Right lobe of liver (tissue), 6 donors: Measurements from ENCODE around the gene B4GALT1. TPM values are rescaled to one million over a fixed set of nuclear protein-coding genes. Genes with fewer than 3 reads are reported as not detected.

Source experiments
- ATAC-seq, 4 donors: fragments of 200-7000 bp; cut with Tn5 transposase; one replicate each; pipeline ENCODE4 v1.9.1; 2020; ENCODE audit warnings: mild to moderate bottlenecking in 4 of 4, moderate library complexity in 4 of 4
- DNase-seq, 3 donors: peaks; one replicate each; pipeline ENCODE4 v3.0.0-alpha.2; 2020
- H3K27ac ChIP-seq, 3 donors: fragments of 200-600 bp; one replicate each; pipeline ENCODE4 v1.8.0; 2022
- H3K27me3 ChIP-seq, 2 donors: fragments of 200-600 bp; one replicate each; pipeline ENCODE4 v1.8.0; 2022
- H3K36me3 ChIP-seq, 4 donors: fragments of 200-600 bp; sonication (generic) in 1 of 4; one replicate each; pipeline versions ENCODE4 v1.5.1 to v1.8.0; 2017 to 2022; ENCODE audit warnings: control low read depth in 1 of 4
- H3K4me1 ChIP-seq, 4 donors: fragments of 200-600 bp; sonication (generic) in 1 of 4; one replicate each; pipeline versions ENCODE4 v1.5.1 to v1.8.0; 2017 to 2022; ENCODE audit warnings: control low read depth in 1 of 4
- H3K4me3 ChIP-seq, 3 donors: fragments of 200-600 bp; one replicate each; pipeline ENCODE4 v1.8.0; 2022
- H3K9me3 ChIP-seq, 4 donors: fragments of 200-600 bp; sonication (generic) in 1 of 4; one replicate each; pipeline versions ENCODE4 v1.5.1 to v1.8.0; 2017 to 2022; ENCODE audit warnings: control low read depth in 1 of 4
- POLR2A ChIP-seq: fragments of 450-650 bp; IDR thresholded peaks from one replicate; pipeline ENCODE4 v1.6.1; 2017; ENCODE audit warnings: antibody characterized with exemption, mild to moderate bottlenecking
- WGBS: methylation state at CpG from one replicate; pipeline ENCODE4 v1.1.6; 2018; ENCODE audit warnings: low coverage, low lambda C conversion rate; ENCODE audit not compliant: insufficient coverage; ENCODE audit errors: missing lambda C conversion rate; 5-methylcytosine and 5-hydroxymethylcytosine counted together
- intact Hi-C, 2 donors: fragments of 100-400 bp; cut with DNase I; formaldehyde crosslinking; loops; one replicate each; pipeline versions ENCODE4 v1.11.2 to v1.14.1; 2022
- total RNA-seq, 6 experiments: library from RNA; depleted of rRNA in 2 of 6; stranded (reverse); fragments of >200 nt in 2 of 6; fragmentation: NEBNext Ultra II Directional in 3 of 6; extraction: Animal tissue kit (Norgen Biotek cat#: 25700) in 3 of 6; gene quantifications; one replicate each; pipeline versions ENCODE4 v1.1.0 to v1.2.4, GENCODE V29; 2016 to 2023
- TF ChIP-seq, protein P1 (sequence below), 4 donors: fragments of 200-600 bp in 3 of 4; fragments of 450-650 bp in 1 of 4; IDR thresholded peaks; one replicate each; pipeline versions ENCODE4 v1.5.1 to v1.8.0; 2016 to 2022; ENCODE audit warnings: antibody characterized with exemption in 4 of 4, mild to moderate bottlenecking in 2 of 4
- donor health status: DM: no; HTN: yes; CAD: no.
- donor health status: DM: no; HTN: no; CAD: no.
- donor health status: DM: no; HTN: no; CAD: no.
- donor health status: DM: no; HTN: yes; CAD: no.
- donor health status: DM: no; HTN: yes; CAD: no.

The B4GALT1 gene
- total RNA-seq, 6 experiments from 2014 or later: 48.5 to 145 (median 79.5) TPM

DNA sequence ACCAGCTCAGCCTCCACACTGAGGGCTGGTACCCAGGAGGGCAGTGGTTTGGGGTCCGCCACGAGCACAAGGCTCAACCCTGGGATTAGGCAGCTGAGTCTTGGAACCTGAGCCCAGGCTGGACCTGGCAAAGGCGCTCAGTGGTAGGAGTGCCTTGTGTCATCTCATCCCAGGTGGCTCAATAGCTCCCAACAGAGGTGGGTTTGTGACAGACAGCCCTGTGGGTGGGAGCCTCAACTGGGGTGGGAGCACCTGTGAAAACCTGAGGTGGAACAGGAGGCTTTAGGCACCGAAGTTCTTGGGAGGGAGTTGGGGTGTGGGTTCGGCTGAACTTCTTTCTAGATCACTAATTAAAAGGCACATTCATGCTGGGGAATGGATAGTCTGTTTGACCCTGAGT lies 55.5 kb downstream of the B4GALT1 start:
- H3K36me3 ChIP-seq: peaks cover 0 to 67% (median 24%) of the 10 kb centered on the region in 4 donors
- peaks cover 0 to 16% (median 5%) of the 10 kb centered on the region in 4 donors for H3K4me1 ChIP-seq
- no peak overlapping the region for H3K27ac ChIP-seq
- no peaks in the 10 kb centered on the region for H3K27me3 ChIP-seq
- H3K9me3 ChIP-seq: no peaks in the 10 kb centered on the region
- DNase-seq: no peak
- 49% methylated on average over 2 of the region's 5 CpGs for WGBS
- intact Hi-C loops: no loop called here
- ATAC-seq: no peak
- H3K4me3 ChIP-seq: no peak overlapping the region
- TF ChIP-seq, protein P1, sequence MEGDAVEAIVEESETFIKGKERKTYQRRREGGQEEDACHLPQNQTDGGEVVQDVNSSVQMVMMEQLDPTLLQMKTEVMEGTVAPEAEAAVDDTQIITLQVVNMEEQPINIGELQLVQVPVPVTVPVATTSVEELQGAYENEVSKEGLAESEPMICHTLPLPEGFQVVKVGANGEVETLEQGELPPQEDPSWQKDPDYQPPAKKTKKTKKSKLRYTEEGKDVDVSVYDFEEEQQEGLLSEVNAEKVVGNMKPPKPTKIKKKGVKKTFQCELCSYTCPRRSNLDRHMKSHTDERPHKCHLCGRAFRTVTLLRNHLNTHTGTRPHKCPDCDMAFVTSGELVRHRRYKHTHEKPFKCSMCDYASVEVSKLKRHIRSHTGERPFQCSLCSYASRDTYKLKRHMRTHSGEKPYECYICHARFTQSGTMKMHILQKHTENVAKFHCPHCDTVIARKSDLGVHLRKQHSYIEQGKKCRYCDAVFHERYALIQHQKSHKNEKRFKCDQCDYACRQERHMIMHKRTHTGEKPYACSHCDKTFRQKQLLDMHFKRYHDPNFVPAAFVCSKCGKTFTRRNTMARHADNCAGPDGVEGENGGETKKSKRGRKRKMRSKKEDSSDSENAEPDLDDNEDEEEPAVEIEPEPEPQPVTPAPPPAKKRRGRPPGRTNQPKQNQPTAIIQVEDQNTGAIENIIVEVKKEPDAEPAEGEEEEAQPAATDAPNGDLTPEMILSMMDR (IDR thresholded peaks at IDR 0.05): no peak
- TF ChIP-seq POLR2A: no peak

DNA sequence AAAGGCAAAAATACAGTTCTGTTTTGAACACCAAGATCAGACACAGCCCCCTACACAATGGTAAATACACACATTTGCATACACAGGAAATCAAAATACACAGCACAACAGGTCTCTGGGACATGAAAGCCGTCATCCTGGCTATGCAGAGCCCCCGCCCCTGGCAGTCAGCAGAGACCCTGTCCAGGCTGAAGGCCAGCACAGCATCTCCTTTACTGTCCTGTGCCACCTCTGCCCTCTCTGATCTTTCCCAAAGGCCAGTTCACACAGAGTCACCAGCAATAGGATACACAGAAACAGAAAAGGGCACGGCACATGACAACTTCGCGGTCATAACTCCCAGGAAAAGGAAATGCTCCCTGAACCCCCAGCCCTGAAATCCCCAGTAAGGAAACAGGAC lies 56.5 kb downstream of the B4GALT1 start:
- no peak for ATAC-seq
- H3K27me3 ChIP-seq: no peaks in the 10 kb centered on the region

DNA sequence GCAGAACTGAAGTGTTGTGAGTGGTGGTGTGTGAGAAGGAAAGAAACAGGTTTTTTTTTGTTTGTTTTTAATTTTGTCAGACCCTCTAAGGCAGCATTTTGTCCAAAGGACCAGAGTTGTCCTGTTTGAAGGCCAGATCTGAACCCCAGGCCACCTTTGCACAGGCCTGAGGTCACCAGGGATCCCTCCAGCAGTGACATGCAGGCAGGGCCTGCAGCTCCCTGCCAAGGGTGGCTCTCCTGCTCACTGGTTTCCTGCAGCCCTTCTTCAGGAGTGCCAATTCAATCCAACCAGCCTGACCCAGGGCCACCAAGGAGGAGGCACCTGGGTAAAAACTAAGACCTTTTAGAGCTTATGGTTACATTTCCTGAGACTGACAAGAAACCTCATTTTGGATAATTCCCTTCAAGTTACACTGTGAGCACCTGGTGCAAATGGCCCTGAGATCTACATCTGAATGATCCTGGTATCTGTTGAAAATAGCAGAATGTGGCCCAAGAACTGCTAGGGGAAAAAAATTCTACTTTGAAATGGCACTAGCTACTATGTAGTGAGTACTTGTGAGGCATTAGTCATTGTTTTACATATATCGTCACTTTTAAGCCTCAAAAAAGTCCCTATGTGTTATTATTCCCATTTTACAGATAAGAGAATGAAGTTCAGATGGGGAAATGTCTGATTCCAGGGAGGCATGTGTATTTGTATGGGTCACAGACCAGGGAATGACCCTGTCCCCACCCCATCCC lies 57.1 kb downstream of the B4GALT1 start:
- peak in 1 of 3 donors; percentile 32 for DNase-seq

More for the DNA sequence above, 56.5 kb downstream of the B4GALT1 start:
- no peak overlapping the region for H3K27ac ChIP-seq
- H3K36me3 ChIP-seq: peaks cover 0 to 59% (median 23%) of the 10 kb centered on the region in 4 donors
- WGBS: 47% methylated on average over 3 of the region's 5 CpGs
- peaks cover 0 to 24% (median 5%) of the 10 kb centered on the region in 4 donors for H3K4me1 ChIP-seq
- TF ChIP-seq, protein P1 (IDR thresholded peaks at IDR 0.05): no peak
- no peak for TF ChIP-seq POLR2A
- no peak for DNase-seq
- H3K4me3 ChIP-seq: no peak overlapping the region
- H3K9me3 ChIP-seq: no peaks in the 10 kb centered on the region
- intact Hi-C loops: no loop called here

DNA sequence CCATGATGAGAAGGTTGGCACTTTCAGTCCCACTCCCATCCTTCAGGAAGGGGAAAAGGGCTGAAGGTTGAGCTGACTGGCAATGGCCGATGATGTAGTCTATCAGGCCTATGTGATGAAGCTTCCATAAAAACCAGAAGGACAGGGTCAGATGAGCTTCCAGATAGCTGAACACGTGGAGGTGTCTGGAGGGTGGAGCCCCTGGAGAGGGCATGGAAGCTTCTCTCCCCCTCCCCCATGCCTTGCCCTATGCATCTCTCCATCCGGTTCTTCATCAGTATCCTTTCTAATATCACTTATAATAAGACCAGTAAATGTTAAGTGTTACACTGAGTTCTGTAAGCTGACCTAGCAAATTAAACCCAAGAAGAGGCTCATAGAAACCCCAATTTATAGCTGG lies 58.0 kb downstream of the B4GALT1 start:
- WGBS: 50% methylated on average over 1 of the region's 3 CpGs
- H3K4me1 ChIP-seq: peaks cover 0 to 24% (median 5%) of the 10 kb centered on the region in 4 donors
- H3K27me3 ChIP-seq: no peaks in the 10 kb centered on the region
- TF ChIP-seq POLR2A: no peak
- TF ChIP-seq, protein P1 (IDR thresholded peaks at IDR 0.05): no peak
- no peak overlapping the region for H3K27ac ChIP-seq
- intact Hi-C loops: no loop called here
- DNase-seq (no peak), ATAC-seq (no peak)
- H3K4me3 ChIP-seq: no peak overlapping the region
- peaks cover 0 to 43% (median 16%) of the 10 kb centered on the region in 4 donors for H3K36me3 ChIP-seq
- H3K9me3 ChIP-seq: no peaks in the 10 kb centered on the region

More for the DNA sequence above, 57.1 kb downstream of the B4GALT1 start:
- WGBS: 91% methylated on average over 1 of the region's 1 CpG
- Histone ChIP-seq H3K27me3 (no peaks in the 10 kb centered on the region), H3K36me3 (peaks cover 0 to 53% (median 20%) of the 10 kb centered on the region in 4 donors), H3K4me1 (peaks cover 0 to 24% (median 5%) of the 10 kb centered on the region in 4 donors), H3K9me3 (no peaks in the 10 kb centered on the region), H3K4me3 (no peak overlapping the region), H3K27ac (no peak overlapping the region)
- TF ChIP-seq POLR2A: no peak
- TF ChIP-seq, protein P1 (IDR thresholded peaks at IDR 0.05): no peak
- ATAC-seq: peak in 1 of 4 donors; percentile 15
- intact Hi-C loops: no loop called here
